Mesodermal cell (in vitro differentiated cells): Measurements from ENCODE around the gene MROH8.
"Not testable (repeated sequence)": the region's sequence is repeated elsewhere in the genome, so short reads cannot be mapped to it uniquely, and the experiment has no call there.

ENCODE experiments used
- H3K27ac ChIP-seq: 2 replicates; pipeline ENCODE4 v1.7.0; 2013; ENCODE audit warnings: mild to moderate bottlenecking, low read depth, low read length, moderate library complexity; ENCODE audit not compliant: severe bottlenecking
- H3K36me3 ChIP-seq: 2 replicates; pipeline ENCODE4 v1.7.1; 2013; ENCODE audit warnings: mild to moderate bottlenecking, low read length, moderate library complexity; ENCODE audit not compliant: control insufficient read depth, insufficient read depth
- H3K4me1 ChIP-seq: one replicate; pipeline ENCODE4 v1.7.1; 2013; ENCODE audit warnings: mild to moderate bottlenecking, low read length; ENCODE audit not compliant: insufficient read depth, control insufficient read depth, poor library complexity, severe bottlenecking
- H3K4me3 ChIP-seq: 2 replicates; pipeline ENCODE4 v1.7.0; 2013; ENCODE audit warnings: low read length, control low read depth, mild to moderate bottlenecking; ENCODE audit not compliant: insufficient read depth, poor library complexity, severe bottlenecking; ENCODE audit errors: extremely low read depth
- H3K9me3 ChIP-seq: 2 replicates; pipeline ENCODE4 v1.7.1; 2013; ENCODE audit warnings: mild to moderate bottlenecking, low read length, moderate library complexity; ENCODE audit not compliant: control insufficient read depth
- WGBS, 2 experiments: methylation state at CpG; one replicate each; pipeline ENCODE4 v1.1.5; 2013; ENCODE audit warnings: missing lambda C conversion rate in 2 of 2; ENCODE audit not compliant: insufficient coverage in 2 of 2; 5-methylcytosine and 5-hydroxymethylcytosine counted together

The MROH8 gene

GRCh38 chr20:37095108-37095598 lies 84.2 kb downstream of the MROH8 start:
- no peak overlapping the region for H3K27ac ChIP-seq

GRCh38 chr20:37090407-37090806 lies 88.9 kb downstream of the MROH8 start:
- Histone ChIP-seq H3K36me3 (peaks cover 34% of the 10 kb centered on the region), H3K4me3 (no peak overlapping the region), H3K9me3 (no peaks in the 10 kb centered on the region), H3K27ac (no peak overlapping the region), H3K4me1 (no peaks in the 10 kb centered on the region)
- WGBS, 2 experiments = no CpG with 5 or more reads among the region's 2 CpGs

More at GRCh38 chr20:37095108-37095598, 84.2 kb downstream of the MROH8 start:
- no peaks in the 10 kb centered on the region for H3K9me3 ChIP-seq
- peaks cover 13% of the 10 kb centered on the region for H3K36me3 ChIP-seq
- H3K4me3 ChIP-seq = peak overlapping the region; percentile 56
- no peaks in the 10 kb centered on the region for H3K4me1 ChIP-seq
- 40% methylated on average over 15 to 17 of the region's 19 CpGs for WGBS, 2 experiments

GRCh38 chr20:37081717-37082289 lies 97.5 kb downstream of the MROH8 start:
- H3K4me3 ChIP-seq = no peak overlapping the region
- 65 to 82% methylated on average over 2 to 5 of the region's 5 CpGs for WGBS, 2 experiments
- no peak overlapping the region for H3K27ac ChIP-seq
- peaks cover 47% of the 10 kb centered on the region for H3K36me3 ChIP-seq
- H3K9me3 ChIP-seq = no peaks in the 10 kb centered on the region
- no peaks in the 10 kb centered on the region for H3K4me1 ChIP-seq

GRCh38 chr20:37077009-37077408 lies 102.3 kb downstream of the MROH8 start:
- H3K4me1 ChIP-seq = no peaks in the 10 kb centered on the region
- WGBS, 2 experiments = 99 to 100% methylated on average over 1 to 7 of the region's 8 CpGs
- peaks cover 29% of the 10 kb centered on the region for H3K36me3 ChIP-seq
- H3K4me3 ChIP-seq = no peak overlapping the region
- no peak overlapping the region for H3K27ac ChIP-seq
- peaks cover 3% of the 10 kb centered on the region for H3K9me3 ChIP-seq

GRCh38 chr20:37075932-37076685 lies 103.2 kb downstream of the MROH8 start:
- H3K4me1 ChIP-seq = peaks cover 2% of the 10 kb centered on the region
- H3K27ac ChIP-seq = no peak overlapping the region
- 75% methylated on average over 1 of the region's 3 CpGs; no CpG with 5 or more reads in 1 of the 2 experiments for WGBS, 2 experiments
- H3K9me3 ChIP-seq = peaks cover 3% of the 10 kb centered on the region
- H3K4me3 ChIP-seq = no peak overlapping the region
- H3K36me3 ChIP-seq = peaks cover 25% of the 10 kb centered on the region

GRCh38 chr20:37072293-37073196 lies 106.8 kb downstream of the MROH8 start:
- peaks cover 3% of the 10 kb centered on the region for H3K9me3 ChIP-seq
- peaks cover 5% of the 10 kb centered on the region for H3K4me1 ChIP-seq
- H3K27ac ChIP-seq = no peak overlapping the region
- H3K36me3 ChIP-seq = peaks cover 11% of the 10 kb centered on the region
- no peak overlapping the region for H3K4me3 ChIP-seq
- 90 to 95% methylated on average over 7 to 16 of the region's 17 CpGs for WGBS, 2 experiments

GRCh38 chr20:37071481-37071911 lies 107.9 kb downstream of the MROH8 start:
- WGBS, 2 experiments = 83 to 86% methylated on average over 3 to 4 of the region's 4 CpGs
- Histone ChIP-seq H3K27ac (no peak overlapping the region), H3K36me3 (peaks cover 11% of the 10 kb centered on the region), H3K9me3 (peaks cover 3% of the 10 kb centered on the region), H3K4me1 (peaks cover 5% of the 10 kb centered on the region), H3K4me3 (no peak overlapping the region)

- not testable (repeated sequence) for H3K27ac ChIP-seq, H3K4me1 ChIP-seq, H3K4me3 ChIP-seq, H3K9me3 ChIP-seq
- H3K36me3 ChIP-seq = peaks cover 24% of the 10 kb centered on the region
- 97% methylated on average over 5 of the region's 25 CpGs; no CpG with 5 or more reads in 1 of the 2 experiments for WGBS, 2 experiments
These were observed 109.8 kb downstream of the MROH8 start for GRCh38 chr20:37069563-37069962.

- peaks cover 3% of the 10 kb centered on the region for H3K4me1 ChIP-seq
- H3K27ac ChIP-seq = no peak overlapping the region
- no peaks in the 10 kb centered on the region for H3K9me3 ChIP-seq
- no peak overlapping the region for H3K4me3 ChIP-seq
- 89% methylated on average over 1 of the region's 2 CpGs; no CpG with 5 or more reads in 1 of the 2 experiments for WGBS, 2 experiments
- H3K36me3 ChIP-seq = peaks cover 25% of the 10 kb centered on the region
These were observed 113.2 kb downstream of the MROH8 start for GRCh38 chr20:37066168-37066567.

- Histone ChIP-seq H3K27ac (no peak overlapping the region), H3K9me3 (no peaks in the 10 kb centered on the region), H3K4me1 (no peaks in the 10 kb centered on the region), H3K4me3 (no peak overlapping the region), H3K36me3 (peaks cover 68% of the 10 kb centered on the region)
- WGBS, 2 experiments = 93 to 100% methylated on average over 2 to 3 of the region's 3 CpGs
These were observed 124.1 kb downstream of the MROH8 start for GRCh38 chr20:37055276-37055675.
